HG03558 (cell line): ENCODE data around the gene ICAM1.
"Not testable (repeated sequence)": the region's sequence is repeated elsewhere in the genome, so short reads cannot be mapped to it uniquely, and the experiment has no call there.

ENCODE experiments used
- ATAC-seq: cut with Tn5 transposase; IDR thresholded peaks from one replicate; pipeline ENCODE4 v1.9.1; 2021; ENCODE audit warnings: moderate number of reproducible peaks; ENCODE audit not compliant: unreplicated experiment; ENCODE audit errors: extremely low read depth

Gene ICAM1

GRCh38 chr19:10238172-10238783 is 32.6 kb upstream of the ICAM1 start:
- ATAC-seq: no peak

DNA sequence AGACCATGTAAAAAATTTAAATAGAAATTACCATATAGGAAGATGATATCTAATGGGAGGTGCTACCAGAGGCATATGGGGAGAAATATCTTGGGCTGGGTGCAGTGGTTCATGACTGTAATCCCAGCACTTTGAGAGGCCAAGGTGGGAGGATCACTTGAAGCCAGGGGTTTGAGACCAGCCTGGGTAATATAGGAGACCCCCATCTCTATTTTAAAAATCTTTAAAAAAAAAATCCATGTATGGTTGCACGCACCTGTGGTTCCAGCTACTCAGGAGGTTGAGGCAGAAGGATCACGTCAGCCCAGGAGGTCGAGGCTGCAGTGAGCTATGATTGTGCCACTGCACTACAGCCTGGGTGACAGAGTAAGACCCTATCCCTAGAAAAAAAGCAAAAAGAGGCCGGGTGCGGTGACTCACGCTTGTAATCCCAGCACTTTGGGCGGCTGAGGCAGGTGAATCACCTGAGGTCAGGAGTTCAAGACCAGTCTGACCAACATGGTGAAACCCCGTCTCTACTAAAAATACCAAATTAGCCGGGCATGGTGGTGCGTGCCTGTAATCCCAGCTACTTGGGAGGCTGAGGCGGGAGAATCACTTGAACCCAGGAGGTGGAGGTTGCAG is 29.0 kb upstream of the ICAM1 start:
- not testable (repeated sequence) for ATAC-seq

DNA sequence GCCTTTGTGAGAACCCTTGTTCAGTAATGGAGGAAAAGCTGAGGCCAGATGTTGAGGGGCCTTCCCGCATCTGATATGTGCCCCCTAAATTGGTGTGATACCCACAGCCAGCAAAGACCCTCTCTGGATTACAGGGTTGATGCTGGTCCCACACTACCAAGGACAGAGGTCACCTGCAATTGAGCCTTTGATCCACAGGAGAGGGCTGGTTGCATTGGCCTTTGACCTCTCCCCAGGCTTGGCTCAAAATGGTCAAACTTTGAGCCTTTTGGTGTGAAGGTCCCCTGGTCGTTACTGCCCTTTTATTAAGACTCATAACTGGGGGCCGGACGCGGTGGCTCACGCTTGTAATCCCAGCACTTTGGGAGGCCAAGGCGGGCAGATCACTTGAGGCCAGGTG is 27.3 kb upstream of the ICAM1 start:
- ATAC-seq: no peak

GRCh38 chr19:10245189-10245939 is 25.6 kb upstream of the ICAM1 start:
- no peak for ATAC-seq

DNA sequence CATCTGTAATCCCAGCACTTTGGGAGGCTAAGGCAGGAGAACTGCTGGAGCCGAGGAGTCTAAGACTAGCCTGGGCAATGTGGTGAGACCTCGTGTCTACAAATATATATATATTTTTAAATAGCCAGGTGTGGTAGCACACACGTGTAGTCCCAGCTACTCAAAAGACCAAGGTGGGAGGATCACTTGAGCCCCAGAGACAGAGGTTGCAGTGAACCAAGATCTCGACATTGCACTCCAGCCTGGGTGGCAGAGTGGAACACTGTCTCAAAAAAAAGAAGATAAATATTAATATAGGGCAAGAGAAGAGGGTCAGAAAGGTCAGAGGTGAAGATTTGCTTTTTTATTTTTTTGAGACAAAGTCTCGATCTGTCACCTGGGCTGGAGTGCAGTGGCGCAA is 24.4 kb upstream of the ICAM1 start:
- ATAC-seq: no peak

DNA sequence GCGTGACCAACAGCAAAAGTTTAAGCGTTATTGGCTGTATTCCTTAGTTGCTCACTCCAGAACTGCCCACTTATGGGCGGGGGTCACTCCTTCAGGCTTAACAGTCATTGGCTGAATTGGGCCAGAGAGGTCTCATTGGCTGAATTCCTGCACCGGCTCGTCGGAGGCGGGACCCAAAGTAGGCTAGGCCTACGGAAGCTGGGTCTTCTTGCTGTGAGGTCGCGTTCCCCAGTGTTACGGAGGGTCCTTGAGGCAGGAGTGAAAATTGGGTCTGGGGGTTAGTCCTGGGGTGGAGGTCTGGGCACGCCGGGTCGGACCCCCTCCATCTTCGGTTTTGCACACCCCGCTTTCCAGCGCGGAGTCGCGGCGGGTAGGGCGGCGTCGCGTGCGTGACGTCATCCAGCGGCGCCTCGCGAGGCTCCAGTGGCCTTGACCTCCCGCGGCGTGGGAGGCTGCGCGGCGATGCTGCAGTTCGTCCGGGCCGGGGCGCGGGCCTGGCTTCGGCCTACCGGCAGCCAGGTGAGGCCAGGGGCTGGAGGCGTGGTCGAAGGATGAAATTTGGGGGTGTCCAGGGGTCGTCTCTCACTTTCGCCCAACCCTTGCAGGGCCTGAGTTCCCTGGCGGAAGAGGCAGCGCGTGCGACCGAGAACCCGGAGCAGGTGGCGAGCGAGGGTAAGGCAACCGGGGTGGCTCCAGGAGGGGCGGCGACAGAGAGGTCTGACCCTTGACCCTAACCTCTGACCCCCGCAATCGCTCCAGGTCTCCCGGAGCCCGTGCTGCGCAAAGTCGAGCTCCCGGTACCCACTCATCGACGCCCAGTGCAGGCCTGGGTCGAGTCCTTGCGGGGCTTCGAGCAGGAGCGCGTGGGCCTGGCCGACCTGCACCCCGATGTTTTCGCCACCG is 18.9 kb upstream of the ICAM1 start, which contains the start of gene MRPL4:
TSS of gene MRPL4 (plus strand) at position 423 of the 903 bp plus-strand sequence. CDS start at position 463, 40 bp downstream.
- peak; percentile 72 for ATAC-seq

DNA sequence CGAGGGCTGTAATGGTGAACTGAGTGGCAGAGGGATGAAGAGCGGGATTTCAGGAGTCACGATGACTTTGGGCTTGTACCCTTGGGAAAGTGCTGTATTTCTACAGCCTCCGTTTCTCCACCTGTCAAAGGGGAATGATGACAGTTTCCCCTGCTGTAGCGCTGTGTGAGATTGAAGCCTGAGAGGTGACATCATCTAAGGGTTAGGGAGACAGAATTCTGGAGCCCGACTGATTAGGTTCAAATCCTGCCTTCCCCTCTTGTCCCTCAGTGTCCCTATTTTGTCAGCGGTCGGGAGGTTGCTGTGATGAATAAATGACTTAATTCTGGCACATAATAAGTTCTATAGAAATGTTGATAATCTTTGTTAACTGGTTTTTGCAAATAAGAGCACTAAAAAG is 18.2 kb upstream of the ICAM1 start:
- no peak for ATAC-seq

DNA sequence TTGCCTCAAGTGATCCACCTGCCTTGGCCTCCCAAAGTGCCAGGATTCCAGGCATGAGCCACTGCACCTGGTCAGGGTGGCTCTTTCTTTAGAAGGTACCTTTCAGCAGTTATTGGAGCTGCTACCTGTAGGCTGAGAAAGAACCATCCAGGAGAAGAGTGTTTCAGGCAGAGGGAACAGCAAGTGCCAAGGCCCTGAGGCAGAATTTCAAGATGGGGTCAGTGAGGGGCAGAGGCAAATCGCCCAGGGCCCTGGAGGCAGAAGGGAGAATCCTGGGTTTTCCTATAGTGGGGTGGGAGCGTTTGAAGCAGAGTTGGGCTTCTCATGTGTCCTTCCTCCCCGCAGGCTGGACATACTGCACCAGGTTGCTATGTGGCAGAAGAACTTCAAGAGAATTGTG is 16.7 kb upstream of the ICAM1 start:
- ATAC-seq: no peak

GRCh38 chr19:10255358-10255757 is 15.6 kb upstream of the ICAM1 start:
- ATAC-seq: no peak

- ATAC-seq: no peak
Measured at GRCh38 chr19:10256551-10256950, 14.4 kb upstream of the ICAM1 start.

DNA sequence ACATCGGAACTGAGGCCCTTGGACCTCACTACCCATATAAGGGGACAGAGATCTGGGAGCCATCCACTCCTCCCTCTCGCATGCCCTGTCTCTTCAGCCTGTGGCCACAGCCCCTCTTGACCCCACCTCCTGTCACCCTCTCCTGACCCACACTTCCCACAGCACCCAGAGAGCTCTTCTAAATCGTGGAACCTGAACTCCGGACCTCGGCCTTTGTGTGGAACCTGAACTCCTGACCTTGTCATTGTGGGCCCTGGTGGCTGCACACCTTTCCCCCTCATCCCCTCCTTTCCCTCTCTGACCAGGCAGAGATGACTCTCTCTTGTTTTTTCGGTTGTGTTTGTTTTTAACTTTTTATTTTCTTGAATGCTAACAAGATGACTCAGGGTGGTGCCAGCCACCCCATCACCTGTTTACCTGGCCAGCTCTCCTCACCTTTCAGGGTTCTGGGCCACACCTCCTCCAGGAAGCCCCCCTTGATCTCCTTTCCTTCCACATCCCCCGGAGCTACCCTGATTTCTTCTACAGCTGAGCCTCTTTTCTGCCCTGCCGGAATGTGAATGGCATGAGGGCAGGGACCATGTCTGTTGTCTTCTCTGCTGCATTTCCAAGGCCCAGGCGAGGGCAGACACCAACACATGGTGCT is 13.8 kb upstream of the ICAM1 start:
- ATAC-seq: no peak

DNA sequence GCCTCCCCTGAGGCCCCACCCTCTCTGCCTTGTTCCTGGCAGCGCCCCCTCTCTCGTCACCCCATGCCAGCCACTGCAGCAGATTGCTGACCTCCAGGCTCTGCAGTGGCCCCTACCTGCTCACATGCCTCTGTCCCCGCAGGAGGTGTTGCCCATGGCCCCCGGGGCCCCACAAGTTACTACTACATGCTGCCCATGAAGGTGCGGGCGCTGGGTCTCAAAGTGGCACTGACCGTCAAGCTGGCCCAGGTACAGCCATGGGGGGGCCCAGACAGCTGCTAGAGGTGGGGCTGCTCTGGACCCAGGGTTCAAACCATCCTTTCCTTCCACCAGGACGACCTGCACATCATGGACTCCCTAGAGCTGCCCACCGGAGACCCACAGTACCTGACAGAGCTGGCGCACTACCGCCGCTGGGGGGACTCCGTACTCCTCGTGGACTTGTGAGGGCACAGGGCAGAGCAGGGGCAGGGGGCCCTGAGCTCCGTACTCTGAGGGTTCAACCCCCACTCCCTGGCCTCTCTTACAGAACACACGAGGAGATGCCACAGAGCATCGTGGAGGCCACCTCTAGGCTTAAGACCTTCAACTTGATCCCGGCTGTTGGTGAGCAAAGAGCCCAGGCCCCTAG is 12.7 kb upstream of the ICAM1 start:
- no peak for ATAC-seq

DNA sequence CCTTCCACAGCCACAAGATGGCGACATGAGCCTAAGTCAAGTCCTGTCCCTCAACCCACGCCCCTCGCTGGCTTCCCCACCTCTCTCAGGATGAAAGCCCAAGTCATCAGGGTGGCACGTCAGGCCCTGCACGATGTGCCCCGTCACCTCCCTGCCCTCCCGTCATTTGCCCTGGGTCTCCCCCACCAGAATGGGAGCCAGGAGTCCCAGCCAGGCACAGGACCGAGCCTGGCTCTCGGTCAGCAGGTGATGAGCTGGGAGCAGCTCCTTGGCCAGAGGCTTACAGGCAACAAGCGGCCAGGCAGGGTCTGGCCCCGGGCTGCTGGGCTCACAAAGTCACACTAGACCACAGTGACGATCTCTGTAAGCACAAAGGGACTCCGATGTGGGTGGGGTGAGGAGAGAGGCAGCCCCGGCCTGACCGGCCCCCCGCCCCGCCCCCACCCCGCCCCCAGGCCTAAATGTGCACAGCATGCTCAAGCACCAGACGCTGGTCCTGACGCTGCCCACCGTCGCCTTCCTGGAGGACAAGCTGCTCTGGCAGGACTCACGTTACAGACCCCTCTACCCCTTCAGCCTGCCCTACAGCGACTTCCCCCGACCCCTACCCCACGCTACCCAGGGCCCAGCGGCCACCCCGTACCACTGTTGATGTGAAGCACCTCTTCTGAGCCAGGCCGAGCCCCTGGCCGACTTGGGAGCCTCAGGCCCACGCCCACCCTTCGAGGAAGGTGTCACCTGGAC is 11.6 kb upstream of the ICAM1 start:
- ATAC-seq: no peak

GRCh38 chr19:10260141-10260584 is 10.8 kb upstream of the ICAM1 start:
- no peak for ATAC-seq

DNA sequence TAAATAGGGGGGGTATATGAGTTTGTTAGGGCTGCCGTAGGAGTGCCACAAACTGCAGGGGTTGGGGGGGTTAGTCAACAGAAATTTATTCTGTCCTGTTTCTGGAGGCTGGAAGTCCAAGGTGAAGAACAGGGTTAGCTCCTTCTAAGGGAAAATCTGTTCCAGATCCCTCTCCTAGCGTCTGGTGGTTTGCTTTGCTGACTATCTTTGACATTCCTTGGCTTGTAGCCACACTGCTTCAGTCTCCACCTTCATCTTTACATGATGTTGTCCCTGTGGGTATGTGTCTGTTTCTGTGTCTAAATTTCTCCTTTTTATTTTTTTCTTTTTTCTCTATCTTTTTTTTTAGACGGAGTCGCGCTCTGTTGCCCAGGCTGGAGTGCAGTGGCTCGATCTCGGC is 8.1 kb upstream of the ICAM1 start:
- no peak for ATAC-seq

- ATAC-seq: no peak
Measured at GRCh38 chr19:10266706-10267105, 4.2 kb upstream of the ICAM1 start.

DNA sequence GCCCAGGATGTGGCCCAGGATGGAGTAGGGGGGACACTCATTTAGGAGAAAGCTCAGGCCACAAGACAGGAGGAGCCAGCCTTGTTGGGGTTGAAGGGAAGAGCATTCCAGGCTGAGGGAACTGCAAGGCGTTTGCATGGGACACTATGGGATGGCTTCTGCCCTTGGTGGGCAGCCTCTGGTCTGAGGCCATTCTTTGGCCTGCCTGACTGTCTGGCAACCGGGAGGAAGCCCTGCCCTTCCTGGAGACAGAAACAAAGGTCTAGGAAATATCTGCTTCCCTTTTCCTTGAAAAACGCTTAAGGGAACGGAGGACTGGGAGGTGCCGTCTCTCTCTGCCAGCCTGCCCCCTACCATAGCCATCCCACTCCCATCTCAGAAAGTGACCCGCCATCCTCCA is 2.8 kb upstream of the ICAM1 start:
- no peak for ATAC-seq

DNA sequence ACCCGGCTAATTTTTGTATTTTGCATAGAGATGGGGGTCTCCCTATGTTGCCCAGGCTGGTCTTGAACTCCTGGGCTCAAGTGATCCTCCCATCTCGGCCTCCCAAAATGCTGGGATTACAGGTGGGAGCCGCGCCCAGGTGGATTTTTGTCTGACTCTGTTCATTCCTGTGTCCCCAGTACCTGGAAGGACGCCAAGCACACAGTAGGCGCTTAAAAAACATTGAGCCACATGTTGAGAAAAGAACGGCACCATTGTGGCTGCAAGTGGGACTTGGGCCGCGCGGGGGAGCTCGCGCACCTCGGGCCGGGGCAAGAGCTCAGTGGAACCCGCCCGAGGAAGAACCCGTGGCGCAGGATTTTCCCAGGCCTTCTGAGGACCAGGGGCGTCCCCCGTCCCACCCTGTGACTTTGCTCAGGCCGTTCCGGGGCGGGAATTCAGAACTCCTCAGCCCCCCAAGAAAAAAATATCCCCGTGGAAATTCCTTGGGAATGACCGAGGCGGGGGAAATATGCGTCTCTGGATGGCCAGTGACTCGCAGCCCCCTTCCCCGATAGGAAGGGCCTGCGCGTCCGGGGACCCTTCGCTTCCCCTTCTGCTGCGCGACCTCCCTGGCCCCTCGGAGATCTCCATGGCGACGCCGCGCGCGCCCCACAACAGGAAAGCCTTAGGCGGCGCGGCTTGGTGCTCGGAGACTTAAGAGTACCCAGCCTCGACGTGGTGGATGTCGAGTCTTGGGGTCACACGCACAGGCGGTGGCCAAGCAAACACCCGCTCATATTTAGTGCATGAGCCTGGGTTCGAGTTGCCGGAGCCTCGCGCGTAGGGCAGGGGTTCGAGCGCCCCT is 1.4 kb upstream of the ICAM1 start:
- ATAC-seq: no peak
